Central memory CD8-positive, alpha-beta T cell (primary cell): ENCODE data around the gene SNAP91.
"Not testable (repeated sequence)": the region's sequence is repeated elsewhere in the genome, so short reads cannot be mapped to it uniquely, and the experiment has no call there.

Source experiments
- ATAC-seq: fragments of 150-1000 bp; cut with Tn5 transposase; replicated peaks from 2 replicates; pipeline ENCODE4 v1.10.0; 2022; ENCODE audit warnings: mild to moderate bottlenecking, moderate FRiP score, moderate number of reproducible peaks; ENCODE audit not compliant: poor library complexity, severe bottlenecking; ENCODE audit errors: extremely low read depth
- DNase-seq, 2 donors: peaks; one replicate each; pipeline ENCODE4 v3.0.0; 2021; ENCODE audit warnings: low spot score in 2 of 2
- H3K27ac Mint-ChIP-seq: one replicate; pipeline ENCODE4 v1.8.0; 2022; ENCODE audit warnings: low read depth, mild to moderate bottlenecking, moderate library complexity, mixed read lengths
- H3K27me3 Mint-ChIP-seq: one replicate; pipeline ENCODE4 v1.8.0; 2022; ENCODE audit warnings: mixed read lengths
- H3K36me3 Mint-ChIP-seq: one replicate; pipeline ENCODE4 v1.8.0; 2022; ENCODE audit warnings: mild to moderate bottlenecking, moderate library complexity, mixed read lengths; ENCODE audit not compliant: insufficient read depth
- H3K4me1 Mint-ChIP-seq: one replicate; pipeline ENCODE4 v1.8.0; 2022; ENCODE audit warnings: mixed read lengths
- H3K4me3 Mint-ChIP-seq: one replicate; pipeline ENCODE4 v1.8.0; 2022; ENCODE audit warnings: mild to moderate bottlenecking, moderate library complexity, mixed read lengths
- H3K9me3 Mint-ChIP-seq: one replicate; pipeline ENCODE4 v1.8.0; 2022; ENCODE audit warnings: mixed read lengths

The SNAP91 gene

GRCh38 chr6:83574783-83575182, 134.1 kb downstream of the SNAP91 start:
- peaks cover 6% of the 10 kb centered on the region for H3K9me3 Mint-ChIP-seq
- ATAC-seq: no peak

GRCh38 chr6:83571663-83572185, 137.2 kb downstream of the SNAP91 start:
- H3K4me1 Mint-ChIP-seq, H3K27me3 Mint-ChIP-seq, H3K4me3 Mint-ChIP-seq, H3K9me3 Mint-ChIP-seq, H3K27ac Mint-ChIP-seq, ATAC-seq, DNase-seq, H3K36me3 Mint-ChIP-seq: not testable (repeated sequence)

More at GRCh38 chr6:83574783-83575182, 134.1 kb downstream of the SNAP91 start:
- DNase-seq: no peak
- H3K27ac Mint-ChIP-seq: no peak overlapping the region
- no peaks in the 10 kb centered on the region for H3K4me1 Mint-ChIP-seq
- no peak overlapping the region for H3K4me3 Mint-ChIP-seq
- H3K27me3 Mint-ChIP-seq: no peaks in the 10 kb centered on the region
- H3K36me3 Mint-ChIP-seq: no peaks in the 10 kb centered on the region

- no peaks in the 10 kb centered on the region for H3K4me1 Mint-ChIP-seq
- H3K27ac Mint-ChIP-seq: no peak overlapping the region
- no peak overlapping the region for H3K4me3 Mint-ChIP-seq
- peaks cover 8% of the 10 kb centered on the region for H3K9me3 Mint-ChIP-seq
- H3K27me3 Mint-ChIP-seq: no peaks in the 10 kb centered on the region
- peaks cover 3% of the 10 kb centered on the region for H3K36me3 Mint-ChIP-seq
- no peak for DNase-seq
- no peak for ATAC-seq
Observed at GRCh38 chr6:83558975-83559374, 149.9 kb downstream of the SNAP91 start.

- Mint-ChIP-seq H3K36me3 (peaks cover 3% of the 10 kb centered on the region), H3K27ac (no peak overlapping the region), H3K27me3 (no peaks in the 10 kb centered on the region), H3K9me3 (no peaks in the 10 kb centered on the region), H3K4me3 (no peak overlapping the region), H3K4me1 (no peaks in the 10 kb centered on the region)
- ATAC-seq: no peak
- DNase-seq: no peak
Observed at GRCh38 chr6:83556871-83557270, 152.0 kb downstream of the SNAP91 start.

DNA sequence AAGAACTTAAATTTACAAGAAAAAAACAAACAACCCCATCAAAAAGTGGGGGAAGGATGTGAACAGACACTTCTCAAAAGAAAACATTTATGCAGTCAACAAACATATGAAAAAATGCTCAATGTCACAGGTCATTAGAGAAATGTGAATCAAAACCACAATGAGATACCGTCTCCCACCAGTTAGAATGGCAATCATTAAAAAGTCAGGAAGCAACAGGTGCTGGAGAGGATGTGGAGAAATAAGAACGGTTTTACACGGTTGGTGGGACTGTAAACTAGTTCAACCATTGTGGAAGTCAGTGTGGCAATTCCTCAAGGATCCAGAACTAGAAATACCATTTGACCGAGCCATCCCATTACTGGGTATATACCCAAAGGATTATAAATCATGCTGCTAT, 157.2 kb downstream of the SNAP91 start:
- H3K36me3 Mint-ChIP-seq, H3K4me3 Mint-ChIP-seq, H3K4me1 Mint-ChIP-seq: not testable (repeated sequence)

GRCh38 chr6:83550482-83550881, 158.4 kb downstream of the SNAP91 start:
- H3K9me3 Mint-ChIP-seq, ATAC-seq, H3K4me1 Mint-ChIP-seq, DNase-seq, H3K36me3 Mint-ChIP-seq, H3K27ac Mint-ChIP-seq, H3K4me3 Mint-ChIP-seq: not testable (repeated sequence)
- peaks cover 12% of the 10 kb centered on the region for H3K27me3 Mint-ChIP-seq

More for the DNA sequence above, 157.2 kb downstream of the SNAP91 start:
- H3K9me3 Mint-ChIP-seq, H3K27me3 Mint-ChIP-seq, ATAC-seq, H3K27ac Mint-ChIP-seq, DNase-seq: not testable (repeated sequence)

DNA sequence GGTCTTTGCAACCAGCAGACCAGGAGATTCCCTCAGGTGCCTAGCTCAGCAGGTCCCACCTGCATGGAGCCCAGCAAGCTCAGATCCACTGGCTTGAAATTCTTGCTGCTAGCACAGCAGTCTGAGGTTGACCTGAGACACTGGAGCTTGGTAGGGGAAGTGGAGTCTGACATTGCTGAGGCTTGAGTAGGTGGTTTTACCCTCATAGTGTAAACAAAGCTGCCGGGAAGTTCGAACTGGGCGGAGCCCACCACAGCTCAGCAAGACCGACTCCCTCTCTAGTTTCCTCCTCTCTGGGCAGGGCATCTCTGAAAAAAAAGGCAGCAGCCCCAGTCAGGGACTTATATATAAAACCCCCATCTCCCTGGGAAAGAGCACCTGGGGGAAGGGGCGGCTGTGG, 162.3 kb downstream of the SNAP91 start:
- DNase-seq (no peak), ATAC-seq (no peak)
- peaks cover 13% of the 10 kb centered on the region for H3K9me3 Mint-ChIP-seq
- H3K4me1 Mint-ChIP-seq: no peaks in the 10 kb centered on the region
- no peak overlapping the region for H3K27ac Mint-ChIP-seq
- H3K27me3 Mint-ChIP-seq: peaks cover 39% of the 10 kb centered on the region
- H3K4me3 Mint-ChIP-seq: no peak overlapping the region
- H3K36me3 Mint-ChIP-seq: no peaks in the 10 kb centered on the region

DNA sequence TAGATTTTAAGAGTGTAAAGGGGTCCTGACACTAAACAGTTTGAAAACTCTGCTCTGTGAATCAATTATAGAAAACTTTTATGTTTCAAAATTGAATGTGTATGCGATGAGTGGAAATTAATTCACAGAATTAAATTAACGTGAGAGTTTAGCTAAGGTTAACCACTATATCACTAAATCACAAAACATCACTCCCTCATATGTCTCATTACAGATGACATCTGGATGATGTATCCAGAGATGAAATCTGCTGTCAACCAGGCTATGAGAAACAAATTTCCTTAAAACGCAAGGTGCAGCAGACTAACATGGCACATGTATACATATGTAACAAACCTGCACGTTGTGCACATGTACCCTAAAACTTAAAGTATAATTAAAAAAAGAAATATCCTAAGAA, 169.2 kb downstream of the SNAP91 start:
- Mint-ChIP-seq H3K9me3 (peaks cover 7% of the 10 kb centered on the region), H3K27ac (no peak overlapping the region), H3K4me3 (no peak overlapping the region), H3K4me1 (no peaks in the 10 kb centered on the region), H3K36me3 (no peaks in the 10 kb centered on the region), H3K27me3 (peaks cover 19% of the 10 kb centered on the region)
- DNase-seq (no peak), ATAC-seq (no peak)

- no peaks in the 10 kb centered on the region for H3K9me3 Mint-ChIP-seq
- H3K4me1 Mint-ChIP-seq: no peaks in the 10 kb centered on the region
- ATAC-seq (no peak), DNase-seq (no peak)
- no peaks in the 10 kb centered on the region for H3K36me3 Mint-ChIP-seq
- peaks cover 13% of the 10 kb centered on the region for H3K27me3 Mint-ChIP-seq
- H3K4me3 Mint-ChIP-seq: no peak overlapping the region
- H3K27ac Mint-ChIP-seq: no peak overlapping the region
Observed at GRCh38 chr6:83536647-83537589, 172.0 kb downstream of the SNAP91 start.

DNA sequence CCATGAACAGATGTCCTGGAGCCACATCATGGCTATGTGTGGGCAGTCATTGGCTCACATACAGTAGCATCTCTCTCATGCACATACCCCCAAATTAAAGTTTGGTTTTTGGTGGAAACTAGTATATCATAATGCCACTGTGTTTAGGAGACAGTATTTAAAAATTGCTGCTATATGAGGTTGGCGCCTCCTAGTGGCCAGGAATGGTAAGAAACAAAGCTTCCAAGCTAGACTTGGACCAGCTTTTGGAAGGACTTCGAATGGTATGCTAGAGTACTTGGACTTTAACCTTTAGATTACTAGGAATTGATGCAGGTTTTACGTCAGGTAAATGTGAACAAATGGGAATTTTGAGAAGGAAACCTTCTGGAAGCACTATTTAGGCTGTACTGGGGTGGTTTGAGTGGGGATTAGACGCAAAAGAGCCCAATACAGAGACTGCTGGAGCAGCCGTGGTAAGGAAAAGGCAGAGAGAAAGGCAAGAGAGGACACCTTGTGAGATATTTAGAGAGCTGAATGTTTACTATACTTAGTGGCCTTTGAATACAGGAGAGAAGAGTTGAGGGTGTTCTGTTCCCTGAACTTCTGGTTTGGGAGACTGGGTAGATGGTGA, 172.8 kb downstream of the SNAP91 start:
- DNase-seq (no peak), ATAC-seq (no peak)
- peaks cover 13% of the 10 kb centered on the region for H3K27me3 Mint-ChIP-seq
- no peaks in the 10 kb centered on the region for H3K4me1 Mint-ChIP-seq
- no peak overlapping the region for H3K4me3 Mint-ChIP-seq
- H3K36me3 Mint-ChIP-seq: no peaks in the 10 kb centered on the region
- no peaks in the 10 kb centered on the region for H3K9me3 Mint-ChIP-seq
- H3K27ac Mint-ChIP-seq: no peak overlapping the region

GRCh38 chr6:83518816-83519480, 190.0 kb downstream of the SNAP91 start:
- no peaks in the 10 kb centered on the region for H3K4me1 Mint-ChIP-seq
- H3K27me3 Mint-ChIP-seq: peaks cover 44% of the 10 kb centered on the region
- DNase-seq: no peak
- no peaks in the 10 kb centered on the region for H3K9me3 Mint-ChIP-seq
- ATAC-seq: no peak
- H3K36me3 Mint-ChIP-seq: no peaks in the 10 kb centered on the region
- H3K27ac Mint-ChIP-seq: no peak overlapping the region
- H3K4me3 Mint-ChIP-seq: no peak overlapping the region

DNA sequence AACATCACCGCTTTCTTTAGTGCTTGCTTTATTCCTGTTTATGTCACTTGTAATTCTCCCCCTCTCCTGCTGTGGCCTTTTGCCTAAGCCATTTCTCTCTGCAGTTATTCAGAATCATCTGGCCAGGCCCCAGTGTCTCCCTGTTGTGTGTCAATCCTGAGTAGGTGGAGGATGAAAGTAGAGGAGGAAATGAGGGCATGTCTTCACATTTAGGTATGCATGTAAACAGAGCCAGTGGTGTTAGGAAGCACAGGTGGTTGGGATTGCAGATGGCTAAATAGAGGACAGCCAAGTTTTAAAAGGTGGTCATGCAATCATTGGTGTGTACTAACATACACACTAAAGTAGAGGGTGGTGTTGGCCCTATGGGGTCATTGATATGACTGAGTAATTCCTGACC, 191.4 kb downstream of the SNAP91 start:
- no peaks in the 10 kb centered on the region for H3K36me3 Mint-ChIP-seq
- peaks cover 44% of the 10 kb centered on the region for H3K27me3 Mint-ChIP-seq
- no peaks in the 10 kb centered on the region for H3K4me1 Mint-ChIP-seq
- no peak for ATAC-seq
- no peak for DNase-seq
- no peak overlapping the region for H3K27ac Mint-ChIP-seq
- no peak overlapping the region for H3K4me3 Mint-ChIP-seq
- no peaks in the 10 kb centered on the region for H3K9me3 Mint-ChIP-seq
